Rectal smooth muscle tissue (tissue), 1 donor: ENCODE data around the gene EVL.

ENCODE experiments used
- H3K27ac ChIP-seq: one replicate; pipeline ENCODE4 v1.7.0; 2013; ENCODE audit warnings: low read depth, low read length, inconsistent platforms
- H3K27me3 ChIP-seq: one replicate; pipeline ENCODE4 v1.7.0; 2013; ENCODE audit warnings: low read length; ENCODE audit not compliant: control insufficient read depth, insufficient read depth
- H3K36me3 ChIP-seq: one replicate; pipeline ENCODE4 v1.7.0; 2013; ENCODE audit warnings: low read length; ENCODE audit not compliant: control insufficient read depth, insufficient read depth
- H3K4me1 ChIP-seq: one replicate; pipeline ENCODE4 v1.7.0; 2013; ENCODE audit warnings: low read length; ENCODE audit not compliant: control insufficient read depth, insufficient read depth
- H3K4me3 ChIP-seq: one replicate; pipeline ENCODE4 v1.7.0; 2013; ENCODE audit warnings: low read length
- H3K9ac ChIP-seq: one replicate; pipeline ENCODE4 v1.7.0; 2013; ENCODE audit warnings: low read length

EVL gene

GRCh38 chr14:100072783-100073346 is 7.6 kb downstream of the EVL start:
- no peak overlapping the region for H3K27ac ChIP-seq
- peak overlapping the region; percentile 37 for H3K4me3 ChIP-seq
- H3K4me1 ChIP-seq: no peaks in the 10 kb centered on the region
- no peaks in the 10 kb centered on the region for H3K27me3 ChIP-seq
- no peak overlapping the region for H3K9ac ChIP-seq
- H3K36me3 ChIP-seq: no peaks in the 10 kb centered on the region

- Histone ChIP-seq H3K4me1 (no peaks in the 10 kb centered on the region), H3K27ac (no peak overlapping the region), H3K27me3 (no peaks in the 10 kb centered on the region), H3K9ac (no peak overlapping the region), H3K36me3 (no peaks in the 10 kb centered on the region), H3K4me3 (no peak overlapping the region)
Observed at GRCh38 chr14:100073576-100074430, 8.6 kb downstream of the EVL start.

GRCh38 chr14:100074431-100075100 is 9.3 kb downstream of the EVL start:
- Histone ChIP-seq H3K4me3 (no peak overlapping the region), H3K27ac (no peak overlapping the region), H3K36me3 (no peaks in the 10 kb centered on the region), H3K9ac (no peak overlapping the region), H3K27me3 (no peaks in the 10 kb centered on the region), H3K4me1 (no peaks in the 10 kb centered on the region)

GRCh38 chr14:100075681-100076080 is 10.5 kb downstream of the EVL start:
- H3K27ac ChIP-seq: no peak overlapping the region
- H3K4me1 ChIP-seq: no peaks in the 10 kb centered on the region
- no peaks in the 10 kb centered on the region for H3K36me3 ChIP-seq
- no peaks in the 10 kb centered on the region for H3K27me3 ChIP-seq
- no peak overlapping the region for H3K4me3 ChIP-seq
- H3K9ac ChIP-seq: no peak overlapping the region

DNA sequence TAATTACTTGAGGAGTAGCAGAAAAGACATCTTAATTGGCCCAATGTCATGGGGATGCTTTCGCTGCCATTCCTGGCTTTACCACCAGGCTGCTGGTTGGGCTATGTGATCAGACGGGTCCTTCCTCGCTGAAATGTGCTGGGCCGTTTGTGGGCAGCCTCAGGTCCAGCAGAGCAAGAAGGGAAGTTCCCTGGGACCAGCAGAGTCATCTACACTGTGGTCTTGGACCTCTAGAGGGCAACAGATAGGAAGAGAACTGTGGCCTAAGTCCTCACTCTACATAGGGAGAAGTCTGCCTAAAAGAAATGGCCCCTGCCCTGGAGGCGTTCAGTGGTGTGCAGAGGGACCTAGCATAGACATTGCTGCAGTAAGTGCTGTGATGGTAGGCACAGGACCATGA is 10.9 kb downstream of the EVL start:
- Histone ChIP-seq H3K36me3 (no peaks in the 10 kb centered on the region), H3K4me3 (no peak overlapping the region), H3K9ac (no peak overlapping the region), H3K27ac (no peak overlapping the region), H3K27me3 (no peaks in the 10 kb centered on the region), H3K4me1 (no peaks in the 10 kb centered on the region)

GRCh38 chr14:100076606-100077005 is 11.4 kb downstream of the EVL start:
- H3K4me1 ChIP-seq: no peaks in the 10 kb centered on the region
- no peaks in the 10 kb centered on the region for H3K36me3 ChIP-seq

GRCh38 chr14:100077441-100077840 is 12.2 kb downstream of the EVL start:
- Histone ChIP-seq H3K27me3 (no peaks in the 10 kb centered on the region), H3K9ac (no peak overlapping the region), H3K27ac (no peak overlapping the region), H3K4me1 (no peaks in the 10 kb centered on the region), H3K4me3 (no peak overlapping the region), H3K36me3 (no peaks in the 10 kb centered on the region)

More at GRCh38 chr14:100076606-100077005, 11.4 kb downstream of the EVL start:
- Histone ChIP-seq H3K27me3 (no peaks in the 10 kb centered on the region), H3K27ac (no peak overlapping the region), H3K4me3 (no peak overlapping the region), H3K9ac (no peak overlapping the region)

- no peak overlapping the region for H3K9ac ChIP-seq
- H3K4me3 ChIP-seq: no peak overlapping the region
- H3K36me3 ChIP-seq: no peaks in the 10 kb centered on the region
- H3K4me1 ChIP-seq: no peaks in the 10 kb centered on the region
- no peaks in the 10 kb centered on the region for H3K27me3 ChIP-seq
- no peak overlapping the region for H3K27ac ChIP-seq
Observed at GRCh38 chr14:100078216-100078803, 13.1 kb downstream of the EVL start.

DNA sequence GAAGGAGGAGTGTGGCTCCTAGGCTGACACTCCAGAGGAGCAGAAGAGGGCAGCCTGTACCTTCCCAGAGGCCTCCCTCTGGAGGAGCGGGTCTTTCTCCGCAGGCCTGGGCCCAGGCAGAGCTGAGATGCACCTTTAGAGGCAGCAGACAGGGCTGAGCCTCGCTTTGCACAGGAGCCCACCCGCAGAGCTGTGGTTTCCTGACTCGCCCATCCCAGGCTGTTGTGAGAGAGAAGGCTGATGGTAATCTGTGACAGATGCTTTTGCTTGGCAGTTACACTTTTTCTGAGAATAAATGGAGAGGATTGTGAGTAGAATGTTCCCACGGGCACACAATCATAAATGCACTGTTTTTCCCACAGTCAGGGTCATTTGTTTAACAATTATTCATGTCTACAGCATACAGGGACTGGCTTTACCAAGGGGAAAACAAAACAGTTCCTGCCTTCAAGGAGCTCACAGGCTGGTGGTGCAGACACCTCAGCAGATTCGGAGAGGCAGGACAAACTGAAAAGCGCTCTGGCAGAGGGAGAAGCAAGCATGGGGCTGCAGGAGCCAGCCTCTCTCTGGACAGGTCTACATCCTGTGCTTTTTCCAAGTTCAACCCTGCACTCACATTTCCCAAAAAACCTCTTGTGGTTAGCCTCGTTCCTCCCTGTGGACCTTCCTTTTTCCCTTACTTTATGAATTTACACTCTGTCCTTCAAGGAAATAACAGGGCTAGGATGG is 13.9 kb downstream of the EVL start:
- Histone ChIP-seq H3K36me3 (no peaks in the 10 kb centered on the region), H3K4me1 (no peaks in the 10 kb centered on the region), H3K27ac (no peak overlapping the region), H3K4me3 (no peak overlapping the region), H3K9ac (no peak overlapping the region), H3K27me3 (no peaks in the 10 kb centered on the region)

DNA sequence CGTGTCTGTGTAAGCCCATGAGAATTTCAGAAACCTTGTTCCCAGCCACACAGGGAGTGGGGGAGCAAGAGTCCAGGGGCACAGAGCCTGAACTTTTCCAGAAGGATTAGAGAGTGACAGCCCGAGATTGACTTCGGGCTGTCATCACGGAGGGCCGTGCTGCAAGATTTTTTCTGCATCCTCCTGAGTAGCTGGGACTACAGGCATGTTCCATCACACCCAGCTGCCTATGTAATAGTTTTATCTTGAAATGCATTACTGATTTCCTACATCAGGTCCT is 14.4 kb downstream of the EVL start:
- H3K4me3 ChIP-seq: no peak overlapping the region
- no peaks in the 10 kb centered on the region for H3K36me3 ChIP-seq
- H3K4me1 ChIP-seq: no peaks in the 10 kb centered on the region
- H3K27ac ChIP-seq: no peak overlapping the region
- no peak overlapping the region for H3K9ac ChIP-seq
- H3K27me3 ChIP-seq: no peaks in the 10 kb centered on the region

- no peak overlapping the region for H3K9ac ChIP-seq
- H3K27me3 ChIP-seq: no peaks in the 10 kb centered on the region
- H3K27ac ChIP-seq: no peak overlapping the region
- no peak overlapping the region for H3K4me3 ChIP-seq
- H3K4me1 ChIP-seq: no peaks in the 10 kb centered on the region
- no peaks in the 10 kb centered on the region for H3K36me3 ChIP-seq
Observed at GRCh38 chr14:100080206-100080605, 15.0 kb downstream of the EVL start.

DNA sequence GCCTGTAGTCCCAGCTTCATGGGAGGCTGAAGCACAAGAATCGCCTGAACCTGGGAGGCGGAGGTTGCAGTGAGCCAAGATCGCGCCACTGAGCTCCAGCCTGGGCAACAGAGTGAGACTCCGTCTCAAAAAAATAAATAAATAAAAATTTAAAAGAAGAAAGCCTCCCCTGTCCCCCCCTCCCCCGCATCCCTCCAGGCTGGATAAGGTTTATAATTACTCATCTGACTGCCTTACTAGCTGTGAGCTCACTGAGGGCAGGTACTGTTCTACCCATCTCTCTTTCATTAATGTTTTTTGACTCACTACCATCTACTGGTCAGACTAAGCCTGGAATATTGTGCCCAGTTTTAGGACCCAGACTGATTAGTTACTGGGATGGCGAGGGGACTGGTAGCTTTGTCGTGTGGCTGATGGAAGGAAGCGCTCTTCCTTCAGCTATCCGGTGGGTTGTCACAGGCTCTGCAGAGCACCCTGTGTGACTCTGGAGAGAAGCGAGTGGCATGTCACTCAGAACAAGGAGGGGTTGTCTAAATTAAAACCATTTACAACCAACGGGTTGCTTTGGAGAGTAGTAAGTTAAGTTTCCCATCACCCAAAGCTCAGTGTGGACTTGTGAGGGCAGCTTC is 16.9 kb downstream of the EVL start:
- Histone ChIP-seq H3K4me1 (no peaks in the 10 kb centered on the region), H3K4me3 (no peak overlapping the region), H3K9ac (no peak overlapping the region), H3K36me3 (no peaks in the 10 kb centered on the region), H3K27ac (no peak overlapping the region), H3K27me3 (no peaks in the 10 kb centered on the region)
